Muscle layer of duodenum (tissue), 2 donors: ENCODE data around the gene TMEM250.

Experiments used
- H3K27ac ChIP-seq: one replicate; pipeline ENCODE4 v1.7.0; 2013; ENCODE audit warnings: mild to moderate bottlenecking, low read length
- H3K27me3 ChIP-seq: one replicate; pipeline ENCODE4 v1.7.0; 2013; ENCODE audit warnings: low read depth, mild to moderate bottlenecking, control low read depth, low read length
- H3K36me3 ChIP-seq, 2 donors: one replicate each; pipeline ENCODE4 v1.7.0; 2013; ENCODE audit warnings: low read length in 2 of 2, control low read depth in 1 of 2, mild to moderate bottlenecking in 1 of 2; ENCODE audit not compliant: insufficient read depth in 2 of 2, control insufficient read depth in 1 of 2
- H3K4me1 ChIP-seq, 2 donors: one replicate each; pipeline ENCODE4 v1.7.0; 2013; ENCODE audit warnings: low read length in 2 of 2, mild to moderate bottlenecking in 2 of 2, control low read depth in 1 of 2, moderate library complexity in 1 of 2; ENCODE audit not compliant: insufficient read depth in 2 of 2, control insufficient read depth in 1 of 2
- H3K4me3 ChIP-seq, 2 donors: one replicate each; pipeline ENCODE4 v1.7.0; 2013; ENCODE audit warnings: low read length in 2 of 2, low read depth in 1 of 2, mild to moderate bottlenecking in 1 of 2
- H3K9me3 ChIP-seq, 2 donors: one replicate each; pipeline ENCODE4 v1.7.0; 2013; ENCODE audit warnings: low read length in 2 of 2, control low read depth in 1 of 2, mild to moderate bottlenecking in 1 of 2; ENCODE audit not compliant: control insufficient read depth in 1 of 2
- donor health status: healthy.

The TMEM250 gene

DNA sequence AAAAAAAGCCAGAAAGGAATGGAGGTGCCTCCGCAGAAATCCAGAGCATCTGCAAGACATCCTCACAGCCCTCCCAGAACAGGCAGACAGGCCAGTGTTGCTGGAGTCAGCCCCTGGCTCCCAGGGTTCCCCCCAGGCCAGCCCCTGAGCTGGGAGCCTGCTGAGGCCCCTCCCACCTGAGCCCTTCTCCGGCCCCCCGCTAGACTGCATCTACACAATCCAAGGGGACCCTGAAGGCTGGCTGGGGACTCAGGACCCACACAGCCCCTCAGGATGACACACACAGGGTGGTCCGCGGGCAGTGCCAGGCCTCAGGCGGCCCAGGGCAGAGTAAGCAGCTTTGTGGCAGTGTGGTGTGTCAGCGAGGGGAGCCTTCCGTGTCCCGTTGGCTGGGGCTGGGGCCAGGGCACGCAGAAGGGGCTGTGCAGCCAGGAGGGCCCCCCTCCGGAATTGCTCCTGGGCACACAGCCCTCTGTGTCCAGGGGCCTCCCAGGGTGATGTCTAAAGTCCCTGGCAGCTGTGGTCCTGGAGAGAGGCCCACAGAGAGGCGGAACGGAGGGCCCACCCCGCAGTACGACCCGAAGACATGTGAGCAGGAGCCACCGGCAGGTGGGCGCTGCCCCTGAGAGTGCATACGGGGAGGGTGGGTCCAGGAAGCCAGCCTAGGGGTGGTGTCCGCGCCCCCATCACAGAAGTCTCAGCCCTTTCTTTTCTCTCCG is 2.9 kb downstream of the TMEM250 start:
- H3K27ac ChIP-seq = no peak overlapping the region
- H3K36me3 ChIP-seq = peaks cover 0 to 24% of the 10 kb centered on the region in 2 donors
- no peaks in the 10 kb centered on the region for H3K9me3 ChIP-seq
- no peaks in the 10 kb centered on the region for H3K27me3 ChIP-seq
- no peak overlapping the region for H3K4me3 ChIP-seq
- H3K4me1 ChIP-seq = peaks cover 6 to 26% of the 10 kb centered on the region in 2 donors

- no peaks in the 10 kb centered on the region for H3K9me3 ChIP-seq
- peaks cover 6 to 31% of the 10 kb centered on the region in 2 donors for H3K4me1 ChIP-seq
- peaks cover 0 to 24% of the 10 kb centered on the region in 2 donors for H3K36me3 ChIP-seq
- no peaks in the 10 kb centered on the region for H3K27me3 ChIP-seq
- no peak overlapping the region for H3K4me3 ChIP-seq
- no peak overlapping the region for H3K27ac ChIP-seq
Measured at GRCh38 chr9:136115206-136115605, 3.5 kb downstream of the TMEM250 start.

- H3K27ac ChIP-seq = no peak overlapping the region
- peaks cover 0 to 24% of the 10 kb centered on the region in 2 donors for H3K36me3 ChIP-seq
- peaks cover under 1 to 31% of the 10 kb centered on the region in 2 donors for H3K4me1 ChIP-seq
Measured at GRCh38 chr9:136114610-136115009, 4.1 kb downstream of the TMEM250 start.

DNA sequence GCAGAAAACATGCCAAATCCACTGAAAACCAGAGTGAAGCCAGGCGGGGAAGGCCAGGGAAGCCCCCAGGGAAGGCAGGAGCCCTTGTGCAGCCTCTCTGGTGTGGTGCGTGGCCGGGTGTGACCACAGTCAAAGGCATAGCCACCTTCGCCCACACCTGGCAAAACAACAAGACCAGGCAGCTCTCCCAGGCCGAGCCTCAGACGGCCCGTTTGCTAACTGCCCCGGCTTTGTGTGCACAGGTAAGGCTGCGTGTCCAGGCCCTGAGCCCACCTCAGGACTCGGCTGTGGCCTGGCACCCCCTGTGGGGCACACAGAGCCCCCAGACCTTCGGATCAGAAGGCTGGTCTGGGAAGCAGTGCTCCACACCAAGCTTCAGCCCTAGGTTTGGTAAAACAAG is 6.1 kb downstream of the TMEM250 start:
- H3K27me3 ChIP-seq = no peaks in the 10 kb centered on the region
- H3K9me3 ChIP-seq = no peaks in the 10 kb centered on the region
- H3K4me1 ChIP-seq = peaks cover 0 to 34% of the 10 kb centered on the region in 2 donors
- no peak overlapping the region for H3K4me3 ChIP-seq
- peaks cover 0 to 24% of the 10 kb centered on the region in 2 donors for H3K36me3 ChIP-seq
- no peak overlapping the region for H3K27ac ChIP-seq

More at GRCh38 chr9:136114610-136115009, 4.1 kb downstream of the TMEM250 start:
- Histone ChIP-seq H3K27me3 (no peaks in the 10 kb centered on the region), H3K4me3 (no peak overlapping the region), H3K9me3 (no peaks in the 10 kb centered on the region)

DNA sequence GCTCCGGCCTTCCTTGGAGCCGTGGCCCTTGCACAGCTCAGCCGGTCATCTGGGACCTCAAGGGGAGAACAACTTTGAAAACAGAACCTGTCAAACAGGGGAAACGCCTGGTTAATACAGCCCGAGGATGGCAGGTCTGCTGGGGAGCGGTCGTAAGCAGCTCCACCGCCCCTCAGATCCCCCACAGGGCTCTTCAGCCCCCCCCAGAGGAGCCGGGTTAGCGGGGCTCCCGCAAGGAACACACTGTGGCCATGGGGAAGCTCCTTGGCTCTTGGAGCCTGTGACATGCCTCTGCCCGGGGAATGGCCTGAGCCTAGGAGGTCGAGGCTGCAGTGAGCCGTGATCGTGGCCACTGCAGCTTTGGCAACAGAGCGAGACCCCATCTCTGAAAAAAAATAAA is 6.8 kb downstream of the TMEM250 start:
- no peaks in the 10 kb centered on the region for H3K27me3 ChIP-seq
- no peak overlapping the region for H3K27ac ChIP-seq
- H3K4me1 ChIP-seq = peaks cover 0 to 28% of the 10 kb centered on the region in 2 donors
- H3K4me3 ChIP-seq = no peak overlapping the region
- H3K36me3 ChIP-seq = peaks cover 0 to 24% of the 10 kb centered on the region in 2 donors
- H3K9me3 ChIP-seq = no peaks in the 10 kb centered on the region

GRCh38 chr9:136111190-136111589 is 7.5 kb downstream of the TMEM250 start:
- no peaks in the 10 kb centered on the region for H3K9me3 ChIP-seq
- peaks cover 0 to 19% of the 10 kb centered on the region in 2 donors for H3K36me3 ChIP-seq
- no peak overlapping the region for H3K4me3 ChIP-seq
- peaks cover 0 to 25% of the 10 kb centered on the region in 2 donors for H3K4me1 ChIP-seq
- no peak overlapping the region for H3K27ac ChIP-seq
- no peaks in the 10 kb centered on the region for H3K27me3 ChIP-seq

GRCh38 chr9:136110082-136111061 is 8.3 kb downstream of the TMEM250 start:
- H3K9me3 ChIP-seq = no peaks in the 10 kb centered on the region
- peak overlapping the region; percentile 21 to 44 for H3K4me3 ChIP-seq
- peaks cover 0 to 32% of the 10 kb centered on the region in 2 donors for H3K4me1 ChIP-seq
- no peaks in the 10 kb centered on the region for H3K27me3 ChIP-seq
- peaks cover 0 to 11% of the 10 kb centered on the region in 2 donors for H3K36me3 ChIP-seq
- H3K27ac ChIP-seq = no peak overlapping the region

- Histone ChIP-seq H3K27ac (no peak overlapping the region), H3K9me3 (no peaks in the 10 kb centered on the region), H3K4me3 (peak overlapping the region; percentile 21 to 44), H3K36me3 (peaks cover 0 to 4% of the 10 kb centered on the region in 2 donors), H3K4me1 (peaks cover 0 to 40% of the 10 kb centered on the region in 2 donors), H3K27me3 (no peaks in the 10 kb centered on the region)
Measured at GRCh38 chr9:136109351-136110081, 9.2 kb downstream of the TMEM250 start.

DNA sequence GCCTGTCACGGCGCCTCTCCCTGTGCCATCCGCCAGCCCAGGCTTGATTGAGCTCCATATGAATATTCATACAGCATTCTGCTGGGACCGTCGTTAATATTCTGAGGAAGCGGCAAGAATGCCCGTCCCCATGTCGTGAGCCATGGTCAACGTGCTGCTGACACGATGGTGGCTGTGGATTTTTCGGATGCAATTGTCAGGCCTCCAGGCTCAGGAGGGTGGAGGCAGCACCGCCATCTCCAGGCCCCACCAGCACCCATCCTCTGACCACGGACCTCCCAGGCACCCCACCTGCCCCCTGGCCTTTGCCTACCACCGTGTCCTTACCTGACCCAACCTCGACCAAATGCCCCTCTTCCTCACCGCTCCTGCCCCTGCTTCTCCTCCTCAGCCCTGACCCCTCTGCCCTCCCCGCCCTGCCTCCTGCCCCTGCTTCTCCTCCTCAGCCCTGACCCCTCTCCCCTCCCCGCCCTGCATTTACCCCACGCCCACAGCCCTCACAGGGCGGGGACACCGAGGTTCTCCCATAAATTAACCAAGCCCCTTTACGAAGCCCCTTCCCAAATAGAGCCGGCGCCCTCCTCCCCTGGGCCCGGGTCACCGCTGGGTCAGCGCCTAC is 9.9 kb downstream of the TMEM250 start:
- no peaks in the 10 kb centered on the region for H3K27me3 ChIP-seq
- no peaks in the 10 kb centered on the region for H3K9me3 ChIP-seq
- H3K4me3 ChIP-seq = peak overlapping the region in 1 of 2 donors; percentile 44
- H3K27ac ChIP-seq = no peak overlapping the region
- H3K36me3 ChIP-seq = no peaks in the 10 kb centered on the region
- H3K4me1 ChIP-seq = peaks cover 0 to 42% of the 10 kb centered on the region in 2 donors

DNA sequence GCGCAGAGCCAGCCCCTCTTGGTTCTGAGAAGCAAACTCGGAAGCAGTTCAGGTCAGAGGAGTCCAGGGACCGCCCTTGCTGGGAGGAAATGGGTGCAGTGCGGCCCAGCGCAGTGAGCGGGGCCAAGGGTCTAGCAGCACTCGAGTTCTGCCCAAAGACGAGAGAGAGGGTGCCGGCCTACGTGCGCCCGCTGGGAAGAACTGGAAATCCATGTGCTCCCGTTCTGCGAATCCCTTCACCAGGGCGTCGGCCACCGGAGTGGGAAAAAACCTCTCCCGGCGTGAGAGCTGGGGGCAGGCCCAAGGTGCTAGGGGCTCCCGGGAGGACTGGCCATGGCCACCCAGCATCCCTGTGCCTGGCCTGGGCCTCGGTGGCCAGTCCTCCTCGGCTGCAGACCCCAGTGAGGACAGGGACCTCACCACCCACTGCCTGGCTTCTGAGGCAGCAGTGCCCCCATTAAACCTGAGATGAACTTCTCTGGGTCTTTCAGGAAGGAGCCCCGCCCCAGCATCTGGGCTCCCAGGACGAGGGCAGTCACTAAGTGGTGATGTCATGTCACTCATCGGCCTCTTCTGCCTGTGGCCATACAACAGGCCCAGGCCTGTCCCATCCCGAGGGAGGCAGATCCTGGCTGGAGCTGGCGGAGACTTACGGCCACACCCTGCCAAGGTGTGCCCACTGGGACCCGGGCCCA is 10.6 kb downstream of the TMEM250 start:
- Histone ChIP-seq H3K27me3 (no peaks in the 10 kb centered on the region), H3K4me3 (no peak overlapping the region), H3K27ac (no peak overlapping the region), H3K4me1 (peaks cover 0 to 48% of the 10 kb centered on the region in 2 donors), H3K36me3 (no peaks in the 10 kb centered on the region), H3K9me3 (no peaks in the 10 kb centered on the region)
